ENCODE results near the gene DRC1.

- TF ChIP-seq POLR2A (IDR thresholded peaks at IDR 0.05), result no peak
- no peak for TF ChIP-seq CTCF (IDR thresholded peaks at IDR 0.05)
Observed at GRCh38 chr2:26455037-26455669, 53.4 kb downstream of the DRC1 start.

Measured in lower leg skin (tissue), 3 donors.